Right lobe of liver (tissue), 4 donors: ENCODE results near the gene ZBTB49.

Experiments used
- POLR2A ChIP-seq: fragments of 450-650 bp; IDR thresholded peaks from one replicate; pipeline ENCODE4 v1.6.1; 2017; ENCODE audit warnings: antibody characterized with exemption, mild to moderate bottlenecking
- TF ChIP-seq, protein P1 (sequence below), 4 donors: fragments of 200-600 bp in 3 of 4; fragments of 450-650 bp in 1 of 4; IDR thresholded peaks; one replicate each; pipeline versions ENCODE4 v1.5.1 to v1.8.0; 2016 to 2022; ENCODE audit warnings: antibody characterized with exemption in 4 of 4, mild to moderate bottlenecking in 2 of 4
- donor health status: DM: no; HTN: no; CAD: no.
- donor health status: DM: no; HTN: no; CAD: no.
- donor health status: DM: no; HTN: yes; CAD: no.

DNA sequence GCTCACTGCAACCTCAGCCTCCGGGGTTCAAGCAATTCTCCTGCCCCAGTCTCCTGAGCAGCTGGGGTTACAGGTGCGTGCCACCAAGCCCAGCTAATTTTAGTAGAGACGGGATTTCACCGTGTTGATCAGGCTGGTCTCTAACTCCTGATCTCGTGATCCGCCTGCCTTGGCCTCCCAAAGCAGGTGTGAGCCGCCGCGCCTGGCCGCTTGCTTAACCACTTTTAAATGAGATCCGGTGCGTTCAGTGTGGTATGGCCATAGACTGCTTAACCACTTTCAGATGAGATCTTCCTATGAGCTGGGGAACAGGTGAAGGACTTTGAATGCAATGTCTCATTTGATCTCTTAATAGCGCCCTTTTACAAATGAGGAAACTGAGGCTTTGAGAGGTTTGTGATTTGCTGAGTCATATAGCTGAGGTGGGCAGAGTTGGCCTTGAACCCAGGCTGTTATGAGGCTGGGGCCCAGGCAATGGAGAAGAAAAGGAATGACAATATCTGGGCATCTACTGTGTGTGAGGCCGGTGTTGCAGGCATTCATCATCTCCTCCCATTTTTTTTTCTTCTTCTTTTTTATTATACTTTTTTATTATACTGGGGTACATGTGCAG, 55.0 kb downstream of the ZBTB49 start:
- TF ChIP-seq, protein P1, sequence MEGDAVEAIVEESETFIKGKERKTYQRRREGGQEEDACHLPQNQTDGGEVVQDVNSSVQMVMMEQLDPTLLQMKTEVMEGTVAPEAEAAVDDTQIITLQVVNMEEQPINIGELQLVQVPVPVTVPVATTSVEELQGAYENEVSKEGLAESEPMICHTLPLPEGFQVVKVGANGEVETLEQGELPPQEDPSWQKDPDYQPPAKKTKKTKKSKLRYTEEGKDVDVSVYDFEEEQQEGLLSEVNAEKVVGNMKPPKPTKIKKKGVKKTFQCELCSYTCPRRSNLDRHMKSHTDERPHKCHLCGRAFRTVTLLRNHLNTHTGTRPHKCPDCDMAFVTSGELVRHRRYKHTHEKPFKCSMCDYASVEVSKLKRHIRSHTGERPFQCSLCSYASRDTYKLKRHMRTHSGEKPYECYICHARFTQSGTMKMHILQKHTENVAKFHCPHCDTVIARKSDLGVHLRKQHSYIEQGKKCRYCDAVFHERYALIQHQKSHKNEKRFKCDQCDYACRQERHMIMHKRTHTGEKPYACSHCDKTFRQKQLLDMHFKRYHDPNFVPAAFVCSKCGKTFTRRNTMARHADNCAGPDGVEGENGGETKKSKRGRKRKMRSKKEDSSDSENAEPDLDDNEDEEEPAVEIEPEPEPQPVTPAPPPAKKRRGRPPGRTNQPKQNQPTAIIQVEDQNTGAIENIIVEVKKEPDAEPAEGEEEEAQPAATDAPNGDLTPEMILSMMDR (IDR thresholded peaks at IDR 0.05) = no peak
- TF ChIP-seq POLR2A = no peak
